K562 (cell line): ENCODE measurements around the gene FCGR3B. TPM values are rescaled to one million over a fixed set of nuclear protein-coding genes. Genes with fewer than 3 reads are reported as not detected.
"Not testable (repeated sequence)": the region's sequence is repeated elsewhere in the genome, so short reads cannot be mapped to it uniquely, and the experiment has no call there.

Experiments used
- ATAC-seq: fragments of 200-7000 bp; cut with Tn5 transposase; 3 replicates; pipeline ENCODE4 v1.9.1; 2020; ENCODE audit warnings: moderate library complexity
- BruUV-seq: library from RNA; stranded (reverse); fragments of 400-500 nt; replicated peaks from 2 replicates; lab custom pipeline; 2021; lab: Mats Ljungman, UMichigan
- CTCF ChIA-PET: fragments of 300-600 bp; formaldehyde crosslinking; extraction: SDS; loops from one replicate; lab custom pipeline; 2021; ENCODE audit warnings: low intra/inter-chr PET ratio; lab: Yijun Ruan, JAX
- POLR2A ChIA-PET: fragments of 300-600, 350-650 bp; sonication (Branson Sonifier 250); formaldehyde crosslinking; extraction: SDS; loops from one replicate; lab custom pipeline; 2021; ENCODE audit warnings: antibody characterized with exemption, inconsistent platforms; lab: Yijun Ruan, JAX
- DNase-seq, 4 experiments: peaks; one replicate each; pipeline versions ENCODE4 v3.0.0 to v3.0.0-alpha.2; 2011 to 2018; ENCODE audit warnings: low spot score in 3 of 4, mixed read lengths in 3 of 4; ENCODE audit errors: extremely low read depth in 1 of 4
- FAIRE-seq: peaks from 2 replicates; lab custom pipeline; 2011; peaks lifted over from hg19 to GRCh38; lab: Jason Lieb, UNC
- H2AFZ ChIP-seq: 2 replicates; pipeline ENCODE4 v1.6.0; 2011; ENCODE audit warnings: low read depth, low read length, control low read depth, inconsistent platforms
- H3K27ac ChIP-seq: fragments of 200-600 bp; 3 replicates; pipeline ENCODE4 v1.8.0; 2011; ENCODE audit warnings: low read depth, mild to moderate bottlenecking, control low read depth, inconsistent platforms, low read length, moderate library complexity, mixed read lengths; ENCODE audit errors: extremely low read depth
- H3K27me3 ChIP-seq, 2 experiments: fragments of 300-600 bp in 1 of 2; 2 replicates in 1 of 2; 3 replicates in 1 of 2; pipeline versions ENCODE4 v1.6.0 to v1.8.0; 2011; ENCODE audit warnings: inconsistent platforms in 2 of 2, low read length in 2 of 2, mild to moderate bottlenecking in 1 of 2, mixed read lengths in 1 of 2, moderate library complexity in 1 of 2; ENCODE audit not compliant: control insufficient read depth in 2 of 2, insufficient read depth in 2 of 2
- H3K36me3 ChIP-seq: fragments of 300-600 bp; 3 replicates; pipeline ENCODE4 v1.8.0; 2011; ENCODE audit warnings: mild to moderate bottlenecking, low read length, inconsistent platforms; ENCODE audit not compliant: control insufficient read depth, insufficient read depth
- H3K4me1 ChIP-seq, 2 experiments: fragments of 200-600 bp in 1 of 2; replicated peaks in 1 of 2; 2 replicates in 1 of 2; 3 replicates in 1 of 2; pipeline versions ENCODE4 v1.5.1 to v1.8.0; 2011; ENCODE audit warnings: inconsistent platforms in 2 of 2, low read length in 2 of 2, mild to moderate bottlenecking in 1 of 2, mixed read lengths in 1 of 2, moderate library complexity in 1 of 2; ENCODE audit not compliant: control insufficient read depth in 2 of 2, insufficient read depth in 2 of 2
- H3K4me2 ChIP-seq: 2 replicates; pipeline ENCODE4 v1.6.1; 2011; ENCODE audit warnings: low read length, control low read depth, inconsistent platforms, mixed read lengths; ENCODE audit not compliant: insufficient read depth
- H3K4me3 ChIP-seq: fragments of 200-600 bp; sonication (generic), shearing (Covaris generic); 2 replicates; pipeline ENCODE4 v1.5.1; 2016; ENCODE audit warnings: control low read depth, inconsistent platforms
- H3K79me2 ChIP-seq: fragments of 200-600 bp; 3 replicates; pipeline ENCODE4 v1.8.0; 2011; ENCODE audit warnings: low read length, inconsistent platforms; ENCODE audit not compliant: control insufficient read depth, insufficient read depth
- H3K9ac ChIP-seq, 2 experiments: 2 replicates each; pipeline versions ENCODE4 v1.6.0 to v1.6.1; 2011; ENCODE audit warnings: low read depth in 2 of 2, low read length in 2 of 2, control low read depth in 1 of 2, inconsistent platforms in 1 of 2, mild to moderate bottlenecking in 1 of 2, mixed read lengths in 1 of 2; ENCODE audit not compliant: insufficient read depth in 1 of 2
- H3K9me1 ChIP-seq: one replicate; pipeline ENCODE4 v1.6.0; 2011; ENCODE audit warnings: inconsistent platforms, mild to moderate bottlenecking, low read length, moderate library complexity; ENCODE audit not compliant: control insufficient read depth, insufficient read depth
- H3K9me3 ChIP-seq: replicated peaks from 2 replicates; pipeline ENCODE4 v1.5.1; 2011; ENCODE audit warnings: low read depth, low read length, inconsistent platforms; ENCODE audit not compliant: control insufficient read depth, insufficient read depth
- H4K20me1 ChIP-seq: replicated peaks from 2 replicates; pipeline ENCODE4 v1.6.1; 2011; ENCODE audit warnings: low read length, inconsistent platforms, mixed read lengths; ENCODE audit not compliant: control insufficient read depth, insufficient read depth
- CEBPB ChIP-seq: fragments of 450-650 bp; IDR thresholded peaks from 2 replicates; pipeline ENCODE4 v1.6.1; 2016; ENCODE audit warnings: missing genetic modification characterization, missing compliant biosample characterization
- CTBP1 ChIP-seq: fragments of 450-650 bp; IDR thresholded peaks from 2 replicates; pipeline ENCODE4 v1.6.1; 2016; ENCODE audit warnings: borderline replicate concordance
- ETV6 ChIP-seq, 3 experiments: fragments of 150-350 bp in 1 of 3; sonication (generic) in 1 of 3; formaldehyde crosslinking in 1 of 3; IDR thresholded peaks; 2 replicates each; pipeline versions ENCODE4 v1.6.1 to v1.8.0; 2014 to 2022; ENCODE audit warnings: borderline replicate concordance in 2 of 3, low read depth in 2 of 3, antibody characterized with exemption in 1 of 3, low read length in 1 of 3, mild to moderate bottlenecking in 1 of 3, missing genetic modification reagents in 1 of 3
- FOXA3 ChIP-seq, 2 experiments: fragments of 450-650 bp in 1 of 2; sonication (generic) in 1 of 2; formaldehyde crosslinking; IDR thresholded peaks in 1 of 2; conservative IDR thresholded peaks in 1 of 2; 2 replicates each; pipeline versions ENCODE4 v1.4.0 to v1.8.0; 2020 to 2022; ENCODE audit warnings: mild to moderate bottlenecking in 2 of 2, missing genetic modification reagents in 1 of 2
- JUND ChIP-seq, 2 experiments: IDR thresholded peaks; 2 replicates in 1 of 2; 3 replicates in 1 of 2; pipeline ENCODE4 v1.6.1; 2011; ENCODE audit warnings: borderline replicate concordance in 2 of 2, low read depth in 2 of 2, low read length in 2 of 2, improper control_type of control experiment in 1 of 2, missing biosample characterization in 1 of 2, missing genetic modification characterization in 1 of 2, missing genetic modification reagents in 1 of 2
- NFRKB ChIP-seq: fragments of 450-650 bp; IDR thresholded peaks from 2 replicates; pipeline ENCODE4 v1.6.1; 2016; ENCODE audit warnings: low read depth
- NR2C2 ChIP-seq, 2 experiments: fragments of 200-800 bp in 1 of 2; sonication (Bioruptor generic) in 1 of 2; sonication (generic) in 1 of 2; formaldehyde crosslinking in 1 of 2; IDR thresholded peaks; 2 replicates each; pipeline versions ENCODE4 v1.6.1 to v1.8.0; 2016 to 2022; ENCODE audit warnings: mild to moderate bottlenecking in 1 of 2, missing compliant biosample characterization in 1 of 2, missing genetic modification characterization in 1 of 2, missing genetic modification reagents in 1 of 2
- TEAD4 ChIP-seq, 2 experiments: sonication (generic) in 1 of 2; formaldehyde crosslinking in 1 of 2; IDR thresholded peaks; 2 replicates each; pipeline versions ENCODE4 v1.6.1 to v1.8.0; 2012 to 2022; ENCODE audit warnings: borderline replicate concordance in 1 of 2, inconsistent platforms in 1 of 2, low read length in 1 of 2, mild to moderate bottlenecking in 1 of 2, missing genetic modification reagents in 1 of 2
- ZFX ChIP-seq: sonication (generic); formaldehyde crosslinking; IDR thresholded peaks from 2 replicates; pipeline ENCODE4 v1.8.0; 2022; ENCODE audit warnings: mild to moderate bottlenecking, missing genetic modification reagents, moderate library complexity
- ZNF589 ChIP-seq: fragments of 200-800 bp; sonication (Bioruptor generic); IDR thresholded peaks from 2 replicates; pipeline ENCODE4 v1.6.1; 2016; ENCODE audit warnings: low read depth, missing genetic modification characterization, missing compliant biosample characterization
- WGBS: fragments of 100-300 bp; shearing (Covaris generic); methylation state at CpG from one replicate; pipeline ENCODE4 v1.1.6; 2016; ENCODE audit warnings: low coverage, mixed read lengths; ENCODE audit not compliant: insufficient coverage; ENCODE audit errors: missing lambda C conversion rate; 5-methylcytosine and 5-hydroxymethylcytosine counted together
- in situ Hi-C: fragments of 300-500 bp; cut with MboI; formaldehyde crosslinking; loops from 4 replicates; pipeline ENCODE4 v1.15.0; 2018; ENCODE audit warnings: inconsistent platforms, mixed read lengths
- intact Hi-C: fragments of 100-400 bp; cut with micrococcal nuclease; formaldehyde crosslinking; loops from 2 replicates; pipeline ENCODE4 v1.14.2; 2022
- polyA plus RNA-seq, 8 experiments: library from polyadenylated mRNA; depleted of rRNA in 4 of 8; stranded (reverse) in 5 of 8; unstranded in 3 of 8; fragments of >200 nt; fragmentation: Nextera tagmentation in 2 of 8; fragmentation: Illumina TruSeq in 1 of 8; extraction: Ambion mirVana in 2 of 8; extraction: Trizol in 1 of 8; gene quantifications; 2 replicates each; pipeline versions ENCODE4 v1.2.1 to v1.2.3, GENCODE V29; 2011 to 2014; ENCODE audit warnings: inconsistent platforms in 1 of 8, missing spikeins in 1 of 8
- total RNA-seq, 7 experiments: library from RNA; depleted of rRNA in 6 of 7; stranded (reverse); fragments of >200 nt in 6 of 7; fragmentation: Illumina TruSeq in 2 of 7; extraction: Trizol in 2 of 7; gene quantifications; 2 replicates each; pipeline versions ENCODE4 v1.2.1 to v1.2.3, GENCODE V29; 2011 to 2021; ENCODE audit warnings: low replicate concordance in 1 of 7
- TF ChIP-seq, protein P1 (sequence below), 2 experiments: fragments of 450-650 bp; conservative IDR thresholded peaks; 2 replicates each; pipeline ENCODE4 v1.6.1; 2017; ENCODE audit warnings: mild to moderate bottlenecking in 2 of 2, moderate library complexity in 2 of 2
- TF ChIP-seq, protein P2 (sequence below): fragments of 450-650 bp; IDR thresholded peaks from 2 replicates; pipeline ENCODE4 v1.6.1; 2016

Gene FCGR3B
- total and polyA plus RNA-seq, 9 of the 15 experiments (the other 6 are each of a cell fraction or from before 2014, with no cell fraction given) = 0.18 to 1.1 (median 0.40) TPM

DNA sequence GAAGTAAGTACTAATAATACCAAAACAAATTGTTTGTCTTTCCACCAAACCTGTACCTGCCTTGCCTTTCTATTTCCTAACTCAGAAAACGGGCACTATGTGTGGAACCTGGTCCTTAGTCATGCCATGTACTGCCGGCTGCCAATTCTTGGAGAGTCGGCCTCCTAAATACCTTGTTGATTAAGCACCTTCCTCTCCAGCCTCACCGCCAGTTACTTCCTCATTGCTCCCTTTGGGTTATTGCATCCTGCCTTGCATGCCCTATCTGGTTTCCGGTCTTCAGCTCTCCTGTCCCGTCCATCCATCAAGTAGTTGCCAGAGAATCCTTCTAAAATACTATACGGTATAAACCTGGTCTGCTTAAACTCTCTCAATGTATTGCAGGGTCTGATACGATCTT lies 8.9 kb downstream of the FCGR3B start:
- 2% methylated on average over 8 of the region's 8 CpGs for WGBS
- H3K27me3 ChIP-seq; H4K20me1 ChIP-seq; H3K9me3 ChIP-seq; H3K4me1 ChIP-seq; CTCF ChIA-PET; H3K9me1 ChIP-seq; H3K36me3 ChIP-seq; TF ChIP-seq TEAD4 (CRISPR knock-in tag; IDR thresholded peaks at IDR 0.05; ENCODE audit: borderline replicate concordance); JUND (IDR thresholded peaks at IDR 0.05; ENCODE audit: borderline replicate concordance, low read depth, low read length); NR2C2 (CRISPR knock-in tag; IDR thresholded peaks at IDR 0.05); ETV6 (CRISPR knock-in tag; IDR thresholded peaks at IDR 0.05; ENCODE audit: borderline replicate concordance): not testable (repeated sequence)
- H3K4me2 ChIP-seq = peak overlapping the region; percentile 85
- peak overlapping the region; percentile 80 to 87; a peak in 3 of 4 replicates for H3K9ac ChIP-seq
- peak overlapping the region; percentile 90 for H2AFZ ChIP-seq
- H3K27ac ChIP-seq = peak overlapping the region; percentile 86
- peak overlapping the region; percentile 43 for H3K4me3 ChIP-seq
- H3K79me2 ChIP-seq = peaks cover 12% of the 10 kb centered on the region; the same call in 2 of the 3 replicates
- BruUV-seq = TSS peak; percentile 54
- in situ Hi-C loops = loop anchor here (5.0 kb wide), 1 partner anchor 80 kb away; no protein-coding TSS in a partner anchor
- POLR2A ChIA-PET = interaction anchor here (1.8 kb wide), 1 partner anchor 10 kb away, joined by 11 read pairs; no protein-coding TSS in a partner anchor
- intact Hi-C loops = loop anchor here (10.0 kb wide), 1 partner anchor 137 kb away; no protein-coding TSS in a partner anchor
- DNase-seq = peak in 3 of 4 experiments; percentile 23 to 82 (median 55)
- peak; percentile 29 for FAIRE-seq
- peak; percentile 71 for ATAC-seq
- TF ChIP-seq, protein P1, sequence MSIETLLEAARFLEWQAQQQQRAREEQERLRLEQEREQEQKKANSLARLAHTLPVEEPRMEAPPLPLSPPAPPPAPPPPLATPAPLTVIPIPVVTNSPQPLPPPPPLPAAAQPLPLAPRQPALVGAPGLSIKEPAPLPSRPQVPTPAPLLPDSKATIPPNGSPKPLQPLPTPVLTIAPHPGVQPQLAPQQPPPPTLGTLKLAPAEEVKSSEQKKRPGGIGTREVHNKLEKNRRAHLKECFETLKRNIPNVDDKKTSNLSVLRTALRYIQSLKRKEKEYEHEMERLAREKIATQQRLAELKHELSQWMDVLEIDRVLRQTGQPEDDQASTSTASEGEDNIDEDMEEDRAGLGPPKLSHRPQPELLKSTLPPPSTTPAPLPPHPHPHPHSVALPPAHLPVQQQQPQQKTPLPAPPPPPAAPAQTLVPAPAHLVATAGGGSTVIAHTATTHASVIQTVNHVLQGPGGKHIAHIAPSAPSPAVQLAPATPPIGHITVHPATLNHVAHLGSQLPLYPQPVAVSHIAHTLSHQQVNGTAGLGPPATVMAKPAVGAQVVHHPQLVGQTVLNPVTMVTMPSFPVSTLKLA (conservative IDR thresholded peaks at IDR 0.05) = peak in 1 of 2 experiments; percentile 31; a peak in 1 of 4 replicates
- TF ChIP-seq TEAD4 (IDR thresholded peaks at IDR 0.05; ENCODE audit: low read length) (0 out of 2 replicates have a peak, but pooled peaks have one; percentile 9), CTBP1 (peak; percentile 62), ZNF589 (CRISPR knock-in tag) (0 out of 2 replicates have a peak, but pooled peaks have one; percentile 21), JUND (tag; IDR thresholded peaks at IDR 0.05; ENCODE audit: borderline replicate concordance, low read depth, low read length) (peak; percentile 30; the same call in 1 of the 3 replicates), NFRKB (peak; percentile 87; the same call in 1 of the 2 replicates), NR2C2 (tag; IDR thresholded peaks at IDR 0.05) (peak; percentile 9; the same call in 1 of the 2 replicates), CEBPB (tag) (peak; percentile 29; the same call in 1 of the 2 replicates), ZFX (CRISPR knock-in tag) (peak; percentile 44; the same call in 1 of the 2 replicates), FOXA3 (CRISPR knock-in tag; conservative IDR thresholded peaks at IDR 0.05 in 1 of 2, IDR thresholded peaks at IDR 0.05 in 1 of 2) (peak in 1 of 2 experiments; percentile 27; a peak in 1 of 4 replicates), ETV6 (IDR thresholded peaks at IDR 0.05; ENCODE audit: borderline replicate concordance in 1 of 2, low read depth in 2 of 2, low read length in 1 of 2) (0 out of 4 replicates have a peak, but pooled peaks of 1 of the 2 experiments have one; percentile 46)
- TF ChIP-seq, protein P2, sequence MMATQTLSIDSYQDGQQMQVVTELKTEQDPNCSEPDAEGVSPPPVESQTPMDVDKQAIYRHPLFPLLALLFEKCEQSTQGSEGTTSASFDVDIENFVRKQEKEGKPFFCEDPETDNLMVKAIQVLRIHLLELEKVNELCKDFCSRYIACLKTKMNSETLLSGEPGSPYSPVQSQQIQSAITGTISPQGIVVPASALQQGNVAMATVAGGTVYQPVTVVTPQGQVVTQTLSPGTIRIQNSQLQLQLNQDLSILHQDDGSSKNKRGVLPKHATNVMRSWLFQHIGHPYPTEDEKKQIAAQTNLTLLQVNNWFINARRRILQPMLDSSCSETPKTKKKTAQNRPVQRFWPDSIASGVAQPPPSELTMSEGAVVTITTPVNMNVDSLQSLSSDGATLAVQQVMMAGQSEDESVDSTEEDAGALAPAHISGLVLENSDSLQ = peak; percentile 69
